ENCODE measurements around the gene RAB4A. TPM values are rescaled to one million over a fixed set of nuclear protein-coding genes. Genes with fewer than 3 reads are reported as not detected.
A peak's percentile ranks its signal among the peaks of the same experiment; 100 is the strongest.

The RAB4A gene
- total and polyA plus RNA-seq, 2 of the 4 experiments (the other 2 are of a cell fraction) = 25.6 to 26.2 TPM

- dilution Hi-C loops (cut with HindIII; ENCODE audit: low sequenced_read_pairs, unreplicated experiment) (no loop called here), in situ Hi-C loops (cut with MboI; ENCODE audit: low sequenced_read_pairs) (no loop called here), intact Hi-C loops (cut with micrococcal nuclease) (loop anchor here (5.0 kb wide), 1 partner anchor 443 kb away; no protein-coding TSS in a partner anchor)
- H3K23ac ChIP-seq (ENCODE audit: low read depth, low read length) = no peak overlapping the region
- H4K5ac ChIP-seq (ENCODE audit: low read depth, low read length) = no peak overlapping the region
- ChIA-PET CTCF (interaction anchor here (0.7 kb wide), 1 partner anchor 36 kb away, joined by 3 read pairs; no protein-coding TSS in a partner anchor), POLR2A (ENCODE audit: unreplicated experiment) (no interaction called here)
- H3K56ac ChIP-seq (ENCODE audit: extremely low read depth, insufficient read depth, low read length) = no peak overlapping the region
- no peak overlapping the region for H2AFZ ChIP-seq (replicated peaks; ENCODE audit: low read length, poor library complexity)
- no peak overlapping the region for H3K9ac ChIP-seq (ENCODE audit: low read depth, low read length)
- peaks cover 11% of the 10 kb centered on the region; the same call in 1 of the 2 replicates for H3K27me3 ChIP-seq (ENCODE audit: control insufficient read depth, insufficient read depth, low read length)
- no peak overlapping the region for H2BK15ac ChIP-seq (ENCODE audit: low read depth, low read length)
- peak overlapping the region; percentile 45 for H2AK9ac ChIP-seq (replicated peaks; ENCODE audit: low read depth, low read length, poor library complexity)
- H3K18ac ChIP-seq (ENCODE audit: low read depth, low read length) = no peak overlapping the region
- BruUV-seq (replicated peaks) = no TSS peak
- H4K8ac ChIP-seq (ENCODE audit: low read depth in 2 of 2, low read length in 2 of 2) = no peak overlapping the region
- H3K14ac ChIP-seq (replicated peaks; ENCODE audit: low read depth, low read length) = no peak overlapping the region
- H3K9me3 ChIP-seq (ENCODE audit: control insufficient read depth, insufficient read depth, low read length) = peaks cover 2% of the 10 kb centered on the region; the same call in 1 of the 2 replicates
- no peaks in the 10 kb centered on the region for H3K4me1 ChIP-seq (ENCODE audit: control insufficient read depth, insufficient read depth, low read length)
- no peak overlapping the region for H3K4me3 ChIP-seq (ENCODE audit: insufficient read depth, low read depth, low read length)
- no peaks in the 10 kb centered on the region; the same call in 1 of the 2 replicates for H3K9me1 ChIP-seq (ENCODE audit: insufficient read depth, low read length)
- H2BK5ac ChIP-seq (ENCODE audit: low read depth, low read length, poor library complexity, severe bottlenecking) = no peak overlapping the region
- no peak overlapping the region for H2BK20ac ChIP-seq (ENCODE audit: low read depth, low read length)
- no peak overlapping the region for H3K4ac ChIP-seq (ENCODE audit: low read depth, low read length)
- H4K20me1 ChIP-seq (ENCODE audit: insufficient read depth, low read length) = no peaks in the 10 kb centered on the region
- no peak for DNase-seq
- no peaks in the 10 kb centered on the region for H3K79me1 ChIP-seq (ENCODE audit: low read depth in 1 of 2, low read length in 2 of 2)
- H4K91ac ChIP-seq (ENCODE audit: insufficient read depth, low read depth, low read length) = no peak overlapping the region
- H3K27ac ChIP-seq (ENCODE audit: insufficient read depth, low read length) = no peak overlapping the region
- H2AK5ac ChIP-seq (ENCODE audit: low read depth, low read length) = no peak overlapping the region
- no peak overlapping the region for H2BK120ac ChIP-seq (ENCODE audit: low read depth, low read length)
- no peak for ATAC-seq (ENCODE audit: low read depth)
- no CpG with 5 or more reads among the region's 10 CpGs for WGBS, 2 experiments (ENCODE audit: extremely low coverage in 2 of 2, insufficient read length in 1 of 2)
- no peaks in the 10 kb centered on the region for H3K36me3 ChIP-seq (ENCODE audit: control insufficient read depth, insufficient read depth, low read length)
- no peak overlapping the region for H3K4me2 ChIP-seq (ENCODE audit: low read depth, low read length)
- no peak for TF ChIP-seq MXI1 (IDR thresholded peaks at IDR 0.05; ENCODE audit: borderline replicate concordance, low read depth, low read length)
- no peak for TF ChIP-seq NFE2L2 (IDR thresholded peaks at IDR 0.05; ENCODE audit: low read depth, low read length)
- no peak for TF ChIP-seq CEBPB (IDR thresholded peaks at IDR 0.05; ENCODE audit: low read depth, low read length)
- no peak for TF ChIP-seq RAD21 (IDR thresholded peaks at IDR 0.05; ENCODE audit: low read length)
- TF ChIP-seq SMC3 (IDR thresholded peaks at IDR 0.05; ENCODE audit: low read depth, low read length) = no peak
- no peak for TF ChIP-seq BHLHE40 (IDR thresholded peaks at IDR 0.05; ENCODE audit: low read depth, low read length)
- TF ChIP-seq CTCF (conservative IDR thresholded peaks at IDR 0.05; ENCODE audit: low read depth, low read length) = no peak
- TF ChIP-seq USF2 (IDR thresholded peaks at IDR 0.05; ENCODE audit: low read depth, low read length) = no peak
- TF ChIP-seq POLR2A (IDR thresholded peaks at IDR 0.05; ENCODE audit: low read depth, low read length) = no peak
- TF ChIP-seq FOS (IDR thresholded peaks at IDR 0.05; ENCODE audit: low read depth, low read length) = no peak
- no peak for TF ChIP-seq ELK1 (IDR thresholded peaks at IDR 0.05; ENCODE audit: borderline replicate concordance, low read depth, low read length)
- TF ChIP-seq CHD1 (IDR thresholded peaks at IDR 0.05; ENCODE audit: low read depth, low read length) = no peak
- no peak for TF ChIP-seq RFX5 (IDR thresholded peaks at IDR 0.05; ENCODE audit: low read depth, low read length)
- no peak for TF ChIP-seq MAFK (IDR thresholded peaks at IDR 0.05; ENCODE audit: low read depth, low read length)
These were observed 21.8 kb upstream of the RAB4A start for GRCh38 chr1:229248821-229249817.

Data from IMR-90 (cell line).